LNCAP (cell line): ENCODE measurements around the gene PDCD1LG2.

Experiments
- TF ChIP-seq, protein P1 (sequence below): fragments of 450-650 bp; IDR thresholded peaks from 2 replicates; pipeline ENCODE4 v1.5.1; 2017; ENCODE audit warnings: mild to moderate bottlenecking

PDCD1LG2 gene

DNA sequence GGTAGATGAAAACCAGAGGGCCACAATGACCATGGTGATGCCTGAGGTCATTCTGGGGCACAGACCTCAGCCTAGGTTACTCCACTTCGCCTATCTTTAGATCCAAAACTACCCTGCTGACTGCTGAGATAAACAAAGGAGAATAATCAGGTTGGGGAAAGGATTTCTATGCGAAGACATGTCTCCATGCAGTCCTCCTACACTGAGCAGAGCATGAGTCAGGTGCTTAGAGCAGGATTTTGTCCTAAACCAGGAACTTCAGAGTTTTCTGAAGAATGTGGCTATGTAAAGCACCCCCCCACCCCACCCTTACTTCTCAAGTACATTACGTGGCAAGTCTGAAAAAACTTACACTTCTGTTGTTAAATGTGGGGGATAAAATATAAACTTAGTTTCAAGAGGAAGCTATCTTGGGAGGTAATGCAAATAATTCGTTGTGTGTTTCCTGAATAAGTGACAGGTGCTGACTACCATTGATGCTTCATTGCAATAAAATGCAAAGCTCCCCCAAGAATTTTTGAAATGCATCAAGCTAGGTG is 19.4 kb downstream of the PDCD1LG2 start:
- TF ChIP-seq, protein P1, sequence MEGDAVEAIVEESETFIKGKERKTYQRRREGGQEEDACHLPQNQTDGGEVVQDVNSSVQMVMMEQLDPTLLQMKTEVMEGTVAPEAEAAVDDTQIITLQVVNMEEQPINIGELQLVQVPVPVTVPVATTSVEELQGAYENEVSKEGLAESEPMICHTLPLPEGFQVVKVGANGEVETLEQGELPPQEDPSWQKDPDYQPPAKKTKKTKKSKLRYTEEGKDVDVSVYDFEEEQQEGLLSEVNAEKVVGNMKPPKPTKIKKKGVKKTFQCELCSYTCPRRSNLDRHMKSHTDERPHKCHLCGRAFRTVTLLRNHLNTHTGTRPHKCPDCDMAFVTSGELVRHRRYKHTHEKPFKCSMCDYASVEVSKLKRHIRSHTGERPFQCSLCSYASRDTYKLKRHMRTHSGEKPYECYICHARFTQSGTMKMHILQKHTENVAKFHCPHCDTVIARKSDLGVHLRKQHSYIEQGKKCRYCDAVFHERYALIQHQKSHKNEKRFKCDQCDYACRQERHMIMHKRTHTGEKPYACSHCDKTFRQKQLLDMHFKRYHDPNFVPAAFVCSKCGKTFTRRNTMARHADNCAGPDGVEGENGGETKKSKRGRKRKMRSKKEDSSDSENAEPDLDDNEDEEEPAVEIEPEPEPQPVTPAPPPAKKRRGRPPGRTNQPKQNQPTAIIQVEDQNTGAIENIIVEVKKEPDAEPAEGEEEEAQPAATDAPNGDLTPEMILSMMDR: no peak

DNA sequence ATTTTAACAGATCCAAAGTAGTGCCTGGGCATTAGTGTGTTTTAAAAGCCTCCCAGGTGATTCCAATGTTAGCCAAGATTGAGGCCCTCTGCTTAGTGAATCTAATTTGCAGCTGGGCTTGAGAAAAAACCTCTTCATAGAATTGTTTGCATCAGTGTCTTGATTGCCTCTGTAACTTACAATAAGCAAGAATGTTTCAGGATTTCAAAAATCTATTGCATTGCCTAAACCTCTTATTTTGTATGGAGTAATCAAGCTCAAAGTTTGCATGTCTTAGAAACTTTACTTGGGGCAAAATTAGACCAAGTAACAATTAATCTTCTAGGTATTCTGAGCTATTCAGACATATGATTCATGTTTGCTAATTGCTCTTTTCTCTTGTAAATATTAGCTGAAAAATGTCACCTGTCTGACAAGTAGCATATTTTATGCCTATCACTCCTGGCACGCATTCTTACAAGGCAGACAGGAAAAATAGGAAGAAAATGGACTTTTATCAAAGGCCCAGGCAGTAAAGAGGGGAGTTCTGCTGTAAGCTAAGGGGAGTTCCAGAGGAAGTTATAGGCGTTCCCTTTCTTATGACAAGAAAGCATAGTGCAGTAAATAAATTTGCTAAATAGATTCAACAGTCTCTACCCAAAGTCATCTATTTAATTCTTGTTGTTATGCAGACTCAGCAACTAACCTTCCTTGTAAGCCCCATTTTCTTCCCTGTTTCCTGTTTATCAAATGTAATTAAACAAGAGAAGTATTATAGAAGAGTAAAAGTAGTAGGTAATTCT is 21.0 kb downstream of the PDCD1LG2 start:
- TF ChIP-seq, protein P1: no peak

DNA sequence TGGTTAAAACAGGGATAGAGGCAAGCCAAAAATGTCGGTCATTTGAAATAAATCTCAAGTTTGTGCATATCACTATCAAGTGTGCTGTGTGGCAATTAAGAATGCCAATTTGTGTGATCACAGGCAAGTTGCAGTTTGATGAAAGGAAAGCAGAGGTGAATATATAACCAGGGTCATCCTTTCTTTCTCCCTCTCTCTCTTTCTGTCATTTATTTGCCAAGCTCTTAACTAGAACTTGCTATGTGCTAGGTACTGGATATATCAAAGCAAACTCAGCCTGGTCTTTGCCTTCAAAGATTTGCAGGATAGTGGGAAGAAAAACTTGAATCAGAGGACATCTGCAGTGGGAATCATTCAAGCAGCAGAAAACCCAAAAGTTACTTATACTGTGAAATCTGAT is 22.0 kb downstream of the PDCD1LG2 start:
- TF ChIP-seq, protein P1: no peak

DNA sequence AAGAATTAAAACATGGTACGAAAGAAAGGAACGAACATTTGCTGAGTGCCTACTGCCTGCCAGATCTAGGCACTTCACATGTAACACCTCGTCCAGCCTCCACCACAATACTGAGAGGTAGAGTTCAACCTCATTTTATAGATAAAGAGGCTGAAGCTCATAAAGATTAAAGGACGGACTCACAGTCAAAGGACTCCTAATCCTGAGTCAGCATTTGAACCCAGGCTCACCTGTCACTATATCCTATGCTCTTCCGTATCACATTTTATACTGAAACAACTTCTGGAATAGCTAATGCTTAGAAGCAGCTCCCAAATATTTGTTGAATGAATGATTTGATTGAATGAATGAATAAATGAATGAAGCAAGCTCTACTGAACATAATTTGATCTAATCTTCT is 22.5 kb downstream of the PDCD1LG2 start:
- TF ChIP-seq, protein P1: no peak

DNA sequence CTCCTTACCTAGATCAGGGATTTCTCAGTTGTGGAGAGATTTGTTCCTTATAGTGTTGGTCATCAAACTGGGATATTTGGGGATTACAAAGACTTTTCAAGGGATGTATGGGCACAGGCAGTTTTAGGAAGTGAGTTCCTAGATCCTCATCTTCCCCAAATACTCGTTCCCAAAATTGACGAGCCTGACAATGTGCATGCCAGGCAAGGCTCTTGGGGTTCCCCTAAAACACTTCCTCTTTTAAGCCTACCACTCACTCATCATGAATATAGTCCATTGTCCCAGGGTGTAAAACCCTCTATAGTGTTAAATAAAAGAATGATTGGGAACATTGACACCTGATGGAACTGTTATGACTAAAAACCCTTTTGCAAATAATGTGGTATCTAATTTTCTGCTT is 26.4 kb downstream of the PDCD1LG2 start:
- TF ChIP-seq, protein P1: no peak

DNA sequence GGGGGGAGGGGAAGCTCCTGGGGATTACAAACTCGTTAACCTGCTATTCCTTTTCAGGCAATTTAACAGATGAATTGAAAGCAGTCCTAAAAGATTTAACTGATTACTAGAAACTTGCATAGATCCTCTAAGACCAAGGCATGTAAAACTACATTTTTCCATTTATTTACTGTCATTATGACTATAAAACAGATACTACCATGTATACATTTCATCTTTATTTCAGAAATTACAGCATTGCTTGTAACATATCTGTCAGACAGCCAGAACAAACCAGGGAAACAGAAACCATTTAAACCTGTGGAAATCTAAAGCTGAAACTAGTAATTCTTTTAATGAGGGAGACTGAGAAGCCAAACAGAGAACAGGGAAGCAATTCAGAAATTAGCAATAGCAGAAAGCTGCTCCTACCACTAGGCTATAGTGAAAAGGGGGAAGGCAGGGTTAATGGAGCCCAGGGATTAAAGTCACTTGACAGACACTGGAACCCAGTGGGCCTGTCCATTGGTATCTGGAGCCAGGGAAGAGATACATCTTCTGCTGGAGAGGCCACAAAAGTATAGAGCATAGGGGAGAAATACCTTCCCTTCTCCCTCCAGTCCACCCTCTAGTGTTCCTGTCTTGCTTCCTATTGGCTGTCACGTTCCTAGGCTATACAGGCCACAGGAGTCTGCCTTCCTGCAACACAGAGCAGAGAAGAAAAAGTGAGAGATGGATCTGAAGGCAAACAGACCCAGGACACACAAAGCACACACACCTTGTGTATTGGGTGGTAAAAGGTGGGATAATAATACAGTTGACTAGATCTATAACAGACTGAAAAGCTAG is 33.8 kb downstream of the PDCD1LG2 start:
- TF ChIP-seq, protein P1: no peak

DNA sequence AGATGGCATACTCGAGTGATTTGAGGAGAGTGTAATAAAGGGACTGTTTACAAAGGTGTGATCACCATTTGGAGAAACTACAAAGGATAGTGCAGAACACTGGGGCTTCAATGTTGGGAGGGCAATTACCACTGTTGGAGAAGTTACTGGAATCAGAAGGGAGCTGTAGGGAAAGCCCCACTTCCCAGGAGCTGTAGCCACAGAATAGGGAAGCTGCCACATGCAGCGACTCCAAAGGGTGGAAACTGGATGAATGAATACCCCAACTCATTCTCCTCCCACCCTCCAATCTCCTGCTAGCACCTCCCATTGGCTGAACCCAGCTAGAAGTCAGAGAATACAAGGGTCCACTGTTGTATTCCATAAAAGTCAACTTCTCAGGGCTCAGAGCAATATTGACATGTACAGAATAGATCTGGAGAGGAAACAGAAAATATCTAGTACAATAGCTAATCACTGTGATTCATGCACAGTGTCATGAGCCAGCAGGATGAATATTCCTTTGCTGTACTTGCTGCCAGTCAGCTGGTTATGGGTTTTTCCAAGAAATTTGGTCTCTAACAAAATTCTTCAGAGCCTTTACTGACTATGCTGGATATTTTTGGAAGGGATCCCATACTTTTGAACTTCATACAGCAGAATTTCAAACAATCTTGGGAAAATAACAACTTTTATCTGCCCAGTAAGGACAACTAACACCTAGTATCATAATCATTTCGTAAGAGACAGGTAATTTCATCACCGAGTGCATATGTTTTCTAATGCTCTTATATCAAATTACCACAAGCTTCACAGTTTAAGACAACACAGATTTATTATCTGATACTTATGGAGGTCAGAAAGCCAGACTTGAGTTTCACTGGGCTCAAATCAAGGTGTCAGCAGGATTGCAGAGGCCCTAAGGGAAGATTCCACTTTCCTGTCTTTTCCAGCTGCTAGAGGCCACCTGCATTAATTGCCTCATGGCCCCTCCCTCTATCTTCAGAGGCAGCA is 39.6 kb downstream of the PDCD1LG2 start:
- TF ChIP-seq, protein P1: no peak
